GM21515 (cell line): ENCODE measurements around the gene KIFBP.
A peak's percentile ranks its signal among the peaks of the same experiment; 100 is the strongest.
"Not testable (repeated sequence)": the region's sequence is repeated elsewhere in the genome, so short reads cannot be mapped to it uniquely, and the experiment has no call there.

Source experiments
- ATAC-seq: cut with Tn5 transposase; IDR thresholded peaks from one replicate; pipeline ENCODE4 v1.9.1; 2021; ENCODE audit not compliant: unreplicated experiment

KIFBP gene

GRCh38 chr10:69004821-69005220, 16.2 kb downstream of the KIFBP start:
- ATAC-seq: no peak

DNA sequence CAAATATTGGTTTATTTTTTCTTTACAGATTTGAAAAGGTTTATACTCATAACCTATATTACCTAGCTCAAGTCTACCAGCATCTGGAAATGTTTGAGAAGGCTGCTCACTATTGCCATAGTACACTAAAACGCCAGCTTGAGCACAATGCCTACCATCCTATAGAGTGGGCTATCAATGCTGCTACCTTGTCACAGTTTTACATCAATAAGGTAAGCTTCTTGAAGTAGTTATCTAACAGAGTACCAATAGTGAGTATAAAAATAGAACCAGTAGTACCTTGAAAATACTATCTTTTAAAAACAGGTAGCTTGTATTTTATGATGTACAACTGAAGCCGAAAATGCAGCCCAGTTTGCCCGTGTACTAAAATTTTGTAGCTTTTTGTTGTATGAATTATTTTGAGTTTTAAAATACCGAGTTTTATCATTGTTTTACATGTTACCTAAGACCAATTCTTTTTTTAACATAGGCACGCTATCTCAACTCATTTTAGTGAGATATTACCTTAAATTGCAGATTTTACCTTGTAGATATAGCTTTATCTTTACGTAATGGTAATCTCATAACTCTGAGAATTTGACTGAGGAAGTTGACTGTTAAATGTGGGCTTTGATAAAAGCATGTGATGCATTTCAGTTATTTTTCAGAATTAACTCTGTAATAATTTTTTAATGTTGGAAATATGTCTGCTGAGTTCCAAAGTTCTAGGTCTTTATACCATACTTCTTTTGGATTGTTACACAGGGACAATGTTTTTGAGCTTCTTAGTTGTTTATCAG, 17.3 kb downstream of the KIFBP start:
- no peak for ATAC-seq

GRCh38 chr10:69007260-69007659, 18.7 kb downstream of the KIFBP start:
- ATAC-seq: no peak

DNA sequence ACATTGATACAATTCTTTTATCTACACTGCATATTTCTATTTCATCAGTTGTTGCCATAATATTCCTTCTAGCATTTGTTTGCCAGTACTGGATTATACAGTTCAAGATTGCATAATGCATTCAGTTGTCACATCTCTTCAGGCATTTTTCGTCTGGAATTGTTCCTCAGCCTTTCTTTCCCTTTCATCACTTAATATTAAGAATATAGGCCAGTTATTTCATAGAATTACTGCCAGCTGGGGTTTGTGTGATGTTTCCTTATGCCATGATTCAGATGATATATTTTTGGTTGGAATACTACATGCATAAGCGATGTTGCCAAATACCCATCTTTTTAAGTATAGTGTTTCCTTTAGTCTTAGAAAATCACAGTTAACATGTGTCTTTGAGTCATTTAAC, 20.8 kb downstream of the KIFBP start:
- no peak for ATAC-seq

GRCh38 chr10:69010151-69010640, 21.6 kb downstream of the KIFBP start:
- ATAC-seq: no peak

DNA sequence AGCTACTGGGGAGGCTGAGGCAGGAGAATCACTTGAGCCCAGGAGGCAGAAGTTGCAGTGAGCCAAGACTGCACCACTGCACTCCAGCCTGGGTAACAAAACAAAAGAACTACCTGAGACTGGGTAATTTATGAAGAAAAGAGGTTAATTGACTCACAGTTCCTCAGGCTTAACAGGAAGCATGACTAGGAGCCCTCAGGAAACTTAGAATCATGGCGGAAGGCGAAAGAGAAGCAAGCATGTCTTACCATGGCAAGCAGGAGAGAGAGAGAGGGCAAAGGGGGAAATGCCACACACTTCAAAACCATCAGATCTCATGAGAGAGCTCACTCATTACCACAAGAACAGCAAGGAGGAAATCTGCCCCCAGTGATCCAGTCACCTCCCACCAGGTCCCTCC, 24.2 kb downstream of the KIFBP start:
- ATAC-seq: not testable (repeated sequence)

- no peak for ATAC-seq
Measured at GRCh38 chr10:69014171-69014570, 25.6 kb downstream of the KIFBP start.

GRCh38 chr10:69018613-69019012, 30.0 kb downstream of the KIFBP start:
- no peak for ATAC-seq

DNA sequence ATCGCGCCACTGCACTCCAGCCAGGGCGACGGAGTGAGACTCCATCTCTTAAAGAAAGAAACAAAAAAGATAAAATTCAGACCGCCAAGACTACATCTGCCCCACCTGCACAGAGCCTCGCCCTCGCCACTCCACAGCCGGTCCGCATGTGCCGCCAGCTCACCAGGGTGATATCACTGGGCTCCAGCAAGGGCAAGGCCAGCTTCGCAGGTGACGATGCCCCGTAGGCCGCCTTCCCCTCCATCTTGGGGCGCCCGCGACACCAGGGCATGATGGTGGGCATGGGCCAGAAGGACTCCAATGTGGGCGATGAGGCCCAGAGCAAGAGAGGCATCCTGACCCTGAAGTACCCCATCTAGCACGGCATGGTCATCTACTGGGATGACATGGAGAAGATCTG, 34.0 kb downstream of the KIFBP start:
- ATAC-seq: no peak

- ATAC-seq: no peak
Measured at GRCh38 chr10:69025370-69025896, 36.8 kb downstream of the KIFBP start.

- no peak for ATAC-seq
Measured at GRCh38 chr10:69033256-69033655, 44.7 kb downstream of the KIFBP start.

GRCh38 chr10:69037489-69037888, 48.9 kb downstream of the KIFBP start:
- ATAC-seq: no peak

GRCh38 chr10:69040904-69041303, 52.3 kb downstream of the KIFBP start:
- not testable (repeated sequence) for ATAC-seq

DNA sequence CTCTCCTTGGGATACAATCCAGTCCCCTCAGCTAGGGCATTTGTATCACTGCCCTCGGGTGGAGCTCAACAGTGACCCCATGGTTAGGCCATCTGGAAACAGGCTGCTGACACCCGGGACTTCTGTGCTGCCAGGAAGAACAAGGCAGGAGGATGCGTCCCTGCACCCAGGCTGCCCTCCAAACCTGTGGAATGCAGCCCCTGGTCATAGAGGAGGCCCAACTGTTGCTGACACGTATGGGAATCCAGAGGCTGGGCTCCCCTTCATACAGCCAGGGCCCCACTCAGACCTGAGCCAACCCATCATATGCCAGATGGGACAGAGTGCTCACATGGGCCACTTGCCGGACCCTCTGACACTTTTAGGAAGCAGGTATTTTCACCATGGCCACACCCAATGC, 53.8 kb downstream of the KIFBP start:
- ATAC-seq: no peak

GRCh38 chr10:69042838-69043237, 54.2 kb downstream of the KIFBP start:
- ATAC-seq: no peak

- peak; percentile 41 for ATAC-seq
Measured at GRCh38 chr10:69043931-69044531, 55.4 kb downstream of the KIFBP start.

DNA sequence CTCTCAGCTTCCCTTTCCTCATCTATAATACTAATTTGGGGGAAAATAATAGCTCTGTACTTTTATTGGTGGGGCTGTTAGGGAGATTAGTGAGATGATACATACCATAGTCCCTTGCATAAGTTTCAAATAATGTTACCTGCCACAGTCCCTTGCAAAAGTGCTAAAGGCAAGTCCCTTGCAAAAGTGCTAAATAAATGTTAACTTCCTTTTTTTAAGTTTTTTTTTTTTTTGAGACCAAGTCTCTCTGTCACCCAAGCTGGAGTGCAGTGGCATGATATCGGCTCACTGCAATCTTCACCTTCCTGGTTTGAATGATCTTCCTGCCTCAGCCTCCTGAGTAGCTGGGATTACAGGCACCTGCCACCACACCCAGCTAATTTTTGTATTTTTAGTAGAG, 55.9 kb downstream of the KIFBP start:
- no peak for ATAC-seq

DNA sequence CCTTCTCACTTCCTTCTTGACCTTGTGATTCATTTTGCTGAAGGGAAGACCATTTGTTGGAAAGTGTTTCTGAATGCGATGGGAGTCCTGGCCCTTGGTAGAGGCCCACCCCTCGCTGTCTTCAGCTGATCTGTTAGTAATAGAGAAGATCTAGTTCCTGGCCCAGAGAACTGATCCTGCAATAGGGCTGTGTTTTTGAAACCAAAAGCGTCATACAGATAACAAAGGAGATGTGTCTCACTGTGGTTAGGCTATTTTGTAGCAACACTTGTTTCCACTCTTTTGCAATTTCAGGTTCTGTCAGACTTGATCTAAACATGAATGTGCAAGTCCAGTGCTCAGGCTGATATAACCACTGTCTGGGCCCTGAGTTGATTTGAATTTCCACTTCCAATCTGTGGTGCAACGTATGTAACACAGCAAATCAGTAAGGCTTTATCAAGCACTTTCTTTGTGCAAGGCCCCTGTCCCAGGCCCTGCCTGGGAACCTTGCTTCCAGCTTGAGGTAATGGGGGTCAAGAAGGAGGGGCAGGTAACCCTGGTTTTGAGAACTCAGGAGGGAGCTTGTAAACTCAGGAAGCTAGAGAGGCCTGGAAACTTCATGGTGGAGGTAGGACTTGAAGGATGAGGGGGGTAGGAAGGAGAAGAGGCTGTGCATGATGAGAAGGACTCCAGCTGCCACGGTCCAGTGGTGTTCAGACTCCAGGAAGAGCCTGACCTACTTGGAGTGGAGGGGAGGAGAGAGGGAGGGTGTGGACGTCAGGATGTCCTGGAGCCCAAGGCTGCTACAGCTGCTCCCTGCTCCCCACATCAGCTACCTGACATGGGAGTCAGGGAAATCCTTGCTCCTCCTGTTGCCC, 57.1 kb downstream of the KIFBP start:
- peak; percentile 64 for ATAC-seq

DNA sequence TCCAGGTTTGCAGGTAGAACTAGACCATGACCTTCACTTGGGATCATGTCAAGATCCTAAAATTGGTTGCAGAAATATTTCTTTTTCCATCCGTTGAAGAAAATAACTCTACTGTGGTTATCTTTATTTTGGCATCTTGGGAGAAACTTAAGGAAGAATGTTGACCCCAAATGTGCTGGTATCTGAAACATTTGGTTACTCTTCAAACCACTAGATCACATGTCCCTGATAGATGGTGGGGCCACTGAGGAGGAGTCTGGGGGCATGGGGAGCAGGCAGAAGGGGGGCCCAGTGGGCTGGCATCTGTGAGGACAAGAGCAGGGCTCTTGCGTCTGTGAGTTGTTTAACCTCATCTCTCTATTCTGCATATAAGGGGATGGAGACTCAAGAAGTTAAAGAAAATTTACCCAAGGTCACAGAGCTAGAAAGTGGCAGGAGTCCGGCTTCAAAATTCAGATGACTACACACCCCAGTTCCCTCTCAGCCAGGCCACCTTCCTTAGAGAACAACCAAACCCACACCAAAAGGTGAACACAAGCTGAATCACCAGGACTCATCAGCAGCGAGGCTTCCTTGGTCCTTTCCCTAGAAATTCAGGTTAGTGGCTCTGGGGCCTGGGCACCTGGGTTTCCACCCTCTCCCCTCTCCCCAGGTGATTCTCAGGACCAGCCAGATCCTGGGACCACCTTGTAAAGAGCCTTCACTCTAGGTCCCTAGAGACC, 58.7 kb downstream of the KIFBP start:
- no peak for ATAC-seq

DNA sequence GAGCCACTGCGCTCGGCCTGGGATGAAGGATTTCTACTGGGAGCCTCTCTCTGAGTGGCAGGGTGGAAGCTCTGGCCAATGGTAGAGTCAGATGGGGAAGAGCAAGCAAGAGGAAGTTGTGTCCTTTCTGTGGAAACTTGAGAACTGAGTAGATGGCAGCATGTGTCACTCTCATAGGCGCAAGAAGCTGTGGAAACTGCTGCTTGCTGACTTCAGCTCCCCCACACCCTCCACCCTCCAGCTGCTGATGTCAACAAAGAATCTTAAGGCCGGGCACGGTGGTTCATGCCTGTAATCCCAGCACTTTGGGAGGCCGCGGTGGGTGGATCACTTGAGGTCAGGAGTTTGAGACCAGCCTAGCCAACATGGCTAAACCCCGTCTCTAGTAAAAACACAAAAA, 59.5 kb downstream of the KIFBP start:
- no peak for ATAC-seq

DNA sequence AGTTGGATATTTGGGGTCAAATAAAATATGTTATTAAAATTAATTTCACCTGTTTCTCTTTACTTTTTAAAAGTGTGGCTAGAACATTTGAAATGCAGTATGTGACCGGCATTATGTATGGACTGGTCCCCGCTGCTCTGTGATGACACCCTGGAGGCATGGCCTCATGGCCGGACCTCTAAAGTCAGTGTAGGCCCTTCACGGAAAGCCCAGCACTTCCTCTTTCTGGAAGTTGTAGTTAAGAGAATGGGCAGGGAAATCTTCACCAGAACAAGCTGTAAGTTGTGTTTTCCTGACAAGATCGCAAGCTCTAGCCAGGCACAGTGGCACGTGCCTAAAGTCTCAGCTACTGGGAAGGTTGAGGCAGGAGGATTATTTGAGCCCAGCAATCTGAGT, 61.0 kb downstream of the KIFBP start:
- ATAC-seq: no peak
